ENCODE data around the gene SLC29A3.

GRCh38 chr10:71388171-71388570 is 69.1 kb downstream of the SLC29A3 start:
- TF ChIP-seq EGR1 (IDR thresholded peaks at IDR 0.05) (no peak), EP300 (IDR thresholded peaks at IDR 0.05; ENCODE audit: borderline replicate concordance) (no peak), REST (IDR thresholded peaks at IDR 0.05; ENCODE audit: low read depth) (no peak), MAX (IDR thresholded peaks at IDR 0.05) (no peak), YY1 (IDR thresholded peaks at IDR 0.05; ENCODE audit: low read depth) (no peak), ZBTB7A (IDR thresholded peaks at IDR 0.05; ENCODE audit: low read depth) (no peak), TAF1 (IDR thresholded peaks at IDR 0.05; ENCODE audit: low read depth) (no peak), USF1 (IDR thresholded peaks at IDR 0.05) (no peak), TCF12 (IDR thresholded peaks at IDR 0.05; ENCODE audit: low read depth) (no peak), CEBPB (IDR thresholded peaks at IDR 0.05) (no peak), NFIC (IDR thresholded peaks at IDR 0.05) (no peak), CREB1 (IDR thresholded peaks at IDR 0.05; ENCODE audit: low read depth) (no peak), TEAD4 (IDR thresholded peaks at IDR 0.05) (no peak), RAD21 (IDR thresholded peaks at IDR 0.05; ENCODE audit: low read depth) (no peak)

Data from Ishikawa (cell line).